Activated T-cell treated with anti-CD3 and anti-CD28 coated beads for 24 hours (primary cell): Measurements from ENCODE around the gene LDLRAD3.

Experiments
- DNase-seq: peaks from one replicate; pipeline ENCODE4 v3.0.0-alpha.2; 2020; ENCODE audit warnings: low read depth

Gene LDLRAD3

GRCh38 chr11:35962369-35963138, 18.7 kb downstream of the LDLRAD3 start:
- DNase-seq, result no peak

GRCh38 chr11:35963911-35964310, 20.0 kb downstream of the LDLRAD3 start:
- DNase-seq, result no peak

- no peak for DNase-seq
These were observed 21.0 kb downstream of the LDLRAD3 start for GRCh38 chr11:35964841-35965240.

GRCh38 chr11:35967042-35967441, 23.2 kb downstream of the LDLRAD3 start:
- no peak for DNase-seq

DNA sequence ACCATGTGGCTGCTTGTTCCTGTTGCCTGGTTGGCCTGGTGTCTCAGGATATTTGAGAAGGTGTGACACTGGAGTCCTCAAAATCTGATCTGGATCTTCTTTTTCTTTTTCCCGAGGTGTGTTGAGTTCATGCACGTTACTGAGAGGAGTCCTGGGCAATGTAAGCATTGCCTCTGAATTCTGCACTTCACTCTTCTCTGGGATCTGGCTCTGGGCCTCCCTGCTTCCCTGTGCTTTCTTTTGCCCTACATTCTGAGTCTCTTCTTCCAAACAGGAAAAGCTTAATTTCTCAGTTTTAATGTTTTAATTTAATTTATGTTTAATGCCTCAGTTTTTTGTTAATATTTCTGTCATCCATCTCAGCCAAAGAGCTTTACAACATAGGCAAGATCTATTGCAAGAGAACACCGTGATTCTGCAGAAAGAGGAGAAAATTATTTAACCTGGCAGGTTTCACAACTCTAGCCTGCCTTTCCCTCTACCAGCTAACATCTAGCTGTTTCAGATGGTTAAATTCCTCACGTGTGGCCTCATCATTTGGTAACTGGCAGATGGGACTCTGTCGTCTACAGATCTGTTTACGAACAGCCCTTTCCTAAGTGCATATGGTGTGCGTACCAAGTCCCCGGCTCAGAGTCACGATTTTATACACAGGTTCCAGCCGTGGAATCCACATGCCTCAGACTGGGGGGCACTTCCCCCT, 24.7 kb downstream of the LDLRAD3 start:
- no peak for DNase-seq

DNA sequence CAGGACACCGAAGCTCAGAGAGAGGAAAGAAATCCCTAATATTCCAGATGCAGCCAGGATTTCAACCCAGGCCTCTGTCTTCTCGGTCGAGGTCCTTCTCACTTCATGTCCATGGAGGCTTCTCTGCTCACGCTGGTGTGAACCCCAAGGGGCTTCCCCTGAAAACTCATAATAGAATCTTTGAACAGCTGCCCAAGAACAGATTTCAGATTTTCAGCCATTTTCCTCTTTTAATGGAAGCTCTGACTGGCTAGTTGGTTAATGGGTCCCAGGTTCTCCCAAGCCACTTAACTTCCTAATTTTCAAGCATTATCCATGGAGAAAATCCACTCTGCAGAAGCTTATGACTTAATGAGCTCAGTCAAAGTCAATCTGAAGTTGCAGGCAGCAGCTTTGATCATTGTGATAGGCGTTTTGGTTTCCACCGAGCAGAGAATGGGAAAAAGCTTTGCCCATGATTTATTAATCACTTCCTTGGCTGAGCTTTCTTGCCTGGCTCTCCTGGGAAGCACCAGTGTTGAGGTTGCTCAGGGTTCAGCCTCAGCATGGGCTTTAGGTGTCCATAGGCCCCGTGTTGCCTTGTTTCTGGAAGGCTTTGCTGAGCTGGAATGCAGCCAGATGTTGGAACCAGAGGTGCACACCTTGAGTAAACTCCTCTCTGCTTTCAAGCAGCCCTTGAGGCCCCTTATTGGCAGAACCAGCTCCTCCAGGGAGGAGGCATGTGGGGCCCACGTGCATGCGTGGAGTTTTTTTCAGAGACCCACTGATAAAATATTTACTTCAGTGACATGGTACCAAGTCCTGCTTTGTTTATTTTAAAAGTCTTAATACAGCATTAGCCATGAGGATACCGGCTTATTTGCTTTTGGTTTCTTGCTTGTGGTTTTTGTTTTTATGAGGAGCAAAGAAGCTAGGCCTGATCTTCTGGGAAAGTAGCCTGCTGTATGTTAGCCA, 25.5 kb downstream of the LDLRAD3 start:
- no peak for DNase-seq

DNA sequence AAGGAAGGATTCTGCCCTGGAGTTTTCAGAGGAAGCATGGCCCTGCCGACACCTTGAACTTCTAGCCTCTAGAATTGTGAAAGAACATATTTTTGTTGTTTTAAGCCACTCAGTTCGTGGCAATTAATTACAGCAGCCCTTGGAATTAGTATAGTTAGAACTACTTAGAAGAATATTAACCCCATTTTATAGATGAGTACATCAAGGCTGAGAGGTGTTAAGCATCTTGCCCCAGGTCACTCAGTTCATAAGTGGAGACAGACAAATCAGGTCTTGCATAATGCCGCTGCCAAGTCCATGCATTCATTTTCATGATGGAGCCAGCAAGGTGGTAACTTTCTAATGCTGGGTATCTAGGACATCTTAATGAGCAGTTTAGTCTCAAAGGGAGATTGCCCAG, 26.6 kb downstream of the LDLRAD3 start:
- no peak for DNase-seq

GRCh38 chr11:35971841-35972422, 28.1 kb downstream of the LDLRAD3 start:
- no peak for DNase-seq

- no peak for DNase-seq
These were observed 31.2 kb downstream of the LDLRAD3 start for GRCh38 chr11:35974882-35975589.

DNA sequence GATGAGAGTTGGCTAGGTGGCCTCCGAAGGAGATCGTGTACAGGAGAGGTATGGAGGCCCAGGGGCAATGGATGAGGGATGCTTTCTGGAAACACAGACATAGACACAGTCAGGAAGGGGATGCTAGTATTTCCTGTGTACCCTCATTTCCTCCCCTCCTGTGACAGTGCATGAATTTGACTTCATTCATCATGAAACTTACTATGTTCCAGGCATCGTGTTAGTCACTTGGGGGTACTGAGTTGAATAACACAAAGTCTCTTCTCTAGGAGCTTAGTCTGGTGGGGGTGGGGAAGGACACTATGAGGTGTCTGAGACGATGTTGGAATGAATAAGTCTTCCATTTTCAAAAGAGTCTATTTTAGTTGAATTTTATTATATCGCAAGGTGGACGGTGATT, 32.6 kb downstream of the LDLRAD3 start:
- DNase-seq, result no peak

DNA sequence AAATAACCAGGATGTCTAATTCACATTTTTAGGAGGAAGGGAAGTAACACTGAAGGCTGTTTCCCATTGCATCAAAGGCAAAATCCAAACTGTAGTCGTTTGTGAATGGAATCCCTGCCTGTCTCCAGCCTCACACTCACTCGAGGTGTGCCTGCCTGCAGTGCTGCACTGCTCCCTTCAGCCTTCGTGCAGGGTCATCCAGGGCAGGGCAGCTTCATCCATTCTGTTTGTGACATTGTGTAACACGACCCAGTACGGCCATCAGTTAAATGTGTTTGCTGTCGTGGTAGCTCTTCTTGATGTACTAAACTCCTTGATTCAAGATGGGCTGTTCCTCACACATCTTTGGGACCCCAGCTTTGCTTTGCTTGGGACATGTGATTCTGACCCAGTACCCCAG, 34.3 kb downstream of the LDLRAD3 start:
- no peak for DNase-seq

- no peak for DNase-seq
These were observed 35.0 kb downstream of the LDLRAD3 start for GRCh38 chr11:35978891-35979290.

DNA sequence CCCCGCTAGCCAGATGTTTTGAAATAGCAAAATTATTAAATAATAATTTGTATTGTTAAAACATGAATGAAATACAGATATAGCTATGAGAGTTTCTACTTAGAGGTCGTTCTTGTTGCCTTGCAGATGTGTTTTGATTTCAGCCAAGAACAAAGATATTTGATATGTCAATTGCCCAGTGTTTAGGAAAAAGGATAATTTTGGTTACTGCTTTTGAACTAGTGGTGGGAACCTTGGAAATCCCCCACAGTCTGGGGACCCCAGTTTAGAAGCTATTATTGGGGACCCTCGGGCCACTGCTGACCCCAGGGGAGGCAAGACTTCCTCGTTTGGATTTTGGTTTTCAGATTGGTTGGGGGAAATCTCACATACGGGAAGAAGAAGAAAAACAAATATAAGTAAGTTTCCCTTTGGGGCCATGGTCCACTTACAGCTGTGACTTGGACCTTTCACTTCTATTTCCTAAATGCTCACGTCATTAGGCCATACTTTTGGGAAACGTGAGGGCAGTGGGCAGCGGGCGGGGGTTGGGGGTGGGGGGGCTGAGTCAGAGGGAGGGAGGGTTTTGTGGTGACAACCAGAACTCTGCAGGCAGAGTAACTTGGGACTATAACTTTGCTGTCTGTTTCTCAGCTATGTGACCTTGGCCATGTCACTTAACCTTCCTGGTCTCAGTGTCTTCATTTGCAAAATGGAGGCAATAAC, 37.0 kb downstream of the LDLRAD3 start:
- no peak for DNase-seq

DNA sequence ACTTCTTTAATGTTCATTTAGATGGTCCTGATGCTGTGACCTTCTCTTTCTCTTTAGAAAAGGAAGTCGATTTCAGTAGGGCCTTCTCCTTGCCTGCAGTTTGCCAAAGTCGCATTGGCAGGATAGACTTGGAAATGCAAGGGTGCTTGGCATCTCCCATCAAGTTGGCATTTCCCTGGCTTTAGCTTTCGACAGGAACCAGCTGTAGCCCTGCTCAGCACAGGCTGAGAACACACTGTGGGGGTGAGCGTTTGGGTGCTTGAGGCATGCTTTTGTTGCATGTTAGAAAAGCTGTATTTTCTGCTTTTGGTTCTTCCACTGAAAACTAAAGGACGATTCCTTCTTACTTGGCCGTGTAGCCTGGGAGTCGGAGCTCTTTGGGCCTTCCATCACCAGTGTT, 37.7 kb downstream of the LDLRAD3 start:
- no peak for DNase-seq

DNA sequence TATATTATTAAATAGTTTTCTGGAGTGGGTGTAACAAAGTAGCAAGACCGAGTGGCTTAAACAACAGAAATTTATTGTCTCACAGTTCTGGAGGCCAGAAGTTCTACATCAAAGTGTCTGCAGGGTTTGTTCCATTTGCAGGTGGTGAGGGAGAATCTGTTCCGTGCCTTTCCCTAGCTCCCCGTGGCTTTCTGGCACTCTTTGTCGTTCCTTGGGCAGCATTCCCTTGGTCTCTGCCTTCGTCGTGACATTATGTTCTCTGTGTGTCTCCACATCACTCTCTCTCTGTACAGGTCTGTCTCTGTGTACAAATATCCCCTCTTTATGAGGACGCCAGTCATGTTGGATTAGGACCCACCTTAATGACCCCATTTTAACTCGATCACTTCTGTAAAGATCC, 38.2 kb downstream of the LDLRAD3 start:
- no peak for DNase-seq

DNA sequence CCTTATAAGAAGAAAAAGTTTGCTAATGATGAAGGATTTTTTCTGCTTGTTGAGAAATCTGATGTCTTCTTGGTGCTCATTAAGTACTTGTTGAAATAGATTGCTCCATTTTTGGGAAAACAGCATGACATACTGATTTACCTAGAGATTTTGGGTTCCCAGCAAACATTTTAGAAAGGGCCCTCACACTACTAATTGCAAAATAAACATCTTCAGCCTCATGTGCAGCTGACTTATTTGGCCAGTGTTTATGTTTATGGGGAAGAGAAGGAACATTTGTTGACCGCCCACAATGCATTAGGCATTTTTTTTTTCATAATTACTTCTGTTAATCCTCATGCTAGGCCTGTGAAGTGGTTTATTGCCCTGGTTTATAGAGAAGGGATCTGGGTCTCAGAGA, 40.1 kb downstream of the LDLRAD3 start:
- no peak for DNase-seq

GRCh38 chr11:35986947-35987346, 43.1 kb downstream of the LDLRAD3 start:
- DNase-seq, result no peak

- DNase-seq, result no peak
These were observed 46.3 kb downstream of the LDLRAD3 start for GRCh38 chr11:35990170-35990569.

GRCh38 chr11:35990816-35991215, 47.0 kb downstream of the LDLRAD3 start:
- no peak for DNase-seq

GRCh38 chr11:35992548-35992947, 48.7 kb downstream of the LDLRAD3 start:
- no peak for DNase-seq

- DNase-seq, result no peak
These were observed 50.6 kb downstream of the LDLRAD3 start for GRCh38 chr11:35994421-35994820.
